HG02763 (cell line): ENCODE results near the gene PRKAG3.
"Not testable (repeated sequence)": the region's sequence is repeated elsewhere in the genome, so short reads cannot be mapped to it uniquely, and the experiment has no call there.

Experiments
- ATAC-seq: cut with Tn5 transposase; IDR thresholded peaks from one replicate; pipeline ENCODE4 v1.9.1; 2021; ENCODE audit warnings: mild to moderate bottlenecking, moderate library complexity; ENCODE audit not compliant: unreplicated experiment

Gene PRKAG3

GRCh38 chr2:218785103-218785502, 46.5 kb downstream of the PRKAG3 start:
- no peak for ATAC-seq

GRCh38 chr2:218783688-218784087, 47.9 kb downstream of the PRKAG3 start:
- no peak for ATAC-seq

- ATAC-seq = no peak
These were observed 49.1 kb downstream of the PRKAG3 start for GRCh38 chr2:218782528-218782844.

GRCh38 chr2:218781691-218782527, 49.7 kb downstream of the PRKAG3 start, which contains the start of gene CYP27A1:
Gene CYP27A1, plus strand, starts transcription at chr2:218782147. Its CDS starts 36 bp downstream, at chr2:218782183.
- no peak for ATAC-seq

GRCh38 chr2:218780851-218781690, 50.5 kb downstream of the PRKAG3 start:
- ATAC-seq = no peak

- no peak for ATAC-seq
These were observed 51.6 kb downstream of the PRKAG3 start for GRCh38 chr2:218780046-218780445.

GRCh38 chr2:218777276-218777990, 54.2 kb downstream of the PRKAG3 start:
- ATAC-seq = no peak

- no peak for ATAC-seq
These were observed 55.1 kb downstream of the PRKAG3 start for GRCh38 chr2:218776488-218776887.

- ATAC-seq = no peak
These were observed 57.7 kb downstream of the PRKAG3 start for GRCh38 chr2:218773881-218774280.

- not testable (repeated sequence) for ATAC-seq
These were observed 58.8 kb downstream of the PRKAG3 start for GRCh38 chr2:218772759-218773158.
